Tibial nerve (tissue), 4 donors: ENCODE measurements around the gene FILIP1. TPM values are rescaled to one million over a fixed set of nuclear protein-coding genes. Genes with fewer than 3 reads are reported as not detected.

ENCODE experiments used
- DNase-seq, 2 donors: peaks; one replicate each; pipeline ENCODE4 v3.0.0-alpha.2; 2019; ENCODE audit warnings: low spot score in 2 of 2
- H3K27ac ChIP-seq, 4 donors: fragments of 200-600 bp; sonication (generic) in 3 of 4; one replicate each; pipeline ENCODE4 v1.5.1; 2017 to 2019; ENCODE audit warnings: mild to moderate bottlenecking in 1 of 4
- H3K27me3 ChIP-seq, 2 donors: fragments of 200-600 bp; sonication (generic) in 1 of 2; one replicate each; pipeline versions ENCODE4 v1.5.1 to v1.6.0; 2017 to 2019
- H3K36me3 ChIP-seq, 3 donors: fragments of 200-600 bp; sonication (generic); one replicate each; pipeline ENCODE4 v1.5.1; 2018 to 2019
- H3K4me1 ChIP-seq, 4 donors: fragments of 200-600 bp; sonication (generic) in 3 of 4; one replicate each; pipeline ENCODE4 v1.5.1; 2017 to 2019
- H3K4me3 ChIP-seq, 4 donors: fragments of 200-600 bp; sonication (generic) in 3 of 4; one replicate each; pipeline ENCODE4 v1.5.1; 2017 to 2019; ENCODE audit warnings: mild to moderate bottlenecking in 1 of 4, moderate library complexity in 1 of 4
- H3K9me3 ChIP-seq, 4 donors: fragments of 200-600 bp; sonication (generic) in 3 of 4; one replicate each; pipeline ENCODE4 v1.5.1; 2017 to 2019
- CTCF ChIP-seq, 5 experiments: fragments of 200-600 bp in 3 of 5; fragments of 450-650 bp in 2 of 5; sonication (generic) in 3 of 5; IDR thresholded peaks; one replicate each; pipeline ENCODE4 v1.5.1; 2016 to 2019; ENCODE audit warnings: antibody characterized with exemption in 5 of 5, mild to moderate bottlenecking in 3 of 5, moderate library complexity in 2 of 5
- EP300 ChIP-seq, 2 donors: sonication (generic); formaldehyde crosslinking; IDR thresholded peaks; one replicate each; pipeline ENCODE4 v1.6.1; 2017; ENCODE audit warnings: antibody characterized with exemption in 2 of 2, mild to moderate bottlenecking in 1 of 2
- POLR2A ChIP-seq, 2 donors: fragments of 450-650 bp; IDR thresholded peaks; one replicate each; pipeline ENCODE4 v1.6.1; 2017; ENCODE audit warnings: antibody characterized with exemption in 2 of 2, mild to moderate bottlenecking in 2 of 2, moderate library complexity in 2 of 2
- WGBS, 2 donors: methylation state at CpG; one replicate each; pipeline ENCODE4 v1.1.5; 2018; 5-methylcytosine and 5-hydroxymethylcytosine counted together
- total RNA-seq, 4 donors: library from RNA; depleted of rRNA; stranded (reverse); fragments of >200 nt; gene quantifications; one replicate each; pipeline ENCODE4 v1.1.0, GENCODE V29; 2016

Gene FILIP1
- total RNA-seq, 4 donors from 2014 or later, result 6.0 to 16.3 (median 13.3) TPM

- WGBS, 2 donors, result 73 to 77% methylated on average over 2 of the region's 2 CpGs
- no peak for TF ChIP-seq EP300 (IDR thresholded peaks at IDR 0.05)
- no peak for TF ChIP-seq POLR2A (IDR thresholded peaks at IDR 0.05)
- no peak for TF ChIP-seq CTCF (IDR thresholded peaks at IDR 0.05)
- Histone ChIP-seq H3K27me3 (no peaks in the 10 kb centered on the region), H3K9me3 (no peaks in the 10 kb centered on the region), H3K4me3 (no peak overlapping the region), H3K27ac (no peak overlapping the region), H3K36me3 (no peaks in the 10 kb centered on the region), H3K4me1 (no peaks in the 10 kb centered on the region)
- no peak for DNase-seq
Observed at GRCh38 chr6:75363304-75363703, 130.3 kb downstream of the FILIP1 start.

GRCh38 chr6:75353644-75354043, 140.0 kb downstream of the FILIP1 start:
- H3K36me3 ChIP-seq, result no peaks in the 10 kb centered on the region
- H3K4me1 ChIP-seq, result peaks cover 0 to 16% (median 2%) of the 10 kb centered on the region in 4 donors
- DNase-seq, result no peak
- TF ChIP-seq POLR2A (IDR thresholded peaks at IDR 0.05) (no peak), CTCF (IDR thresholded peaks at IDR 0.05) (no peak), EP300 (IDR thresholded peaks at IDR 0.05) (no peak)
- H3K9me3 ChIP-seq, result no peaks in the 10 kb centered on the region
- H3K27ac ChIP-seq, result no peak overlapping the region
- WGBS, 2 donors, result 92 to 93% methylated on average over 4 of the region's 4 CpGs
- no peaks in the 10 kb centered on the region for H3K27me3 ChIP-seq
- H3K4me3 ChIP-seq, result no peak overlapping the region

GRCh38 chr6:75351570-75351969, 142.0 kb downstream of the FILIP1 start:
- Histone ChIP-seq H3K36me3 (no peaks in the 10 kb centered on the region), H3K27me3 (no peaks in the 10 kb centered on the region), H3K4me1 (peaks cover 0 to 17% (median 2%) of the 10 kb centered on the region in 4 donors), H3K27ac (no peak overlapping the region), H3K4me3 (no peak overlapping the region), H3K9me3 (no peaks in the 10 kb centered on the region)
- TF ChIP-seq EP300 (IDR thresholded peaks at IDR 0.05) (no peak), CTCF (IDR thresholded peaks at IDR 0.05) (no peak), POLR2A (IDR thresholded peaks at IDR 0.05) (no peak)
- WGBS, 2 donors, result 80 to 82% methylated on average over 2 of the region's 2 CpGs
- DNase-seq, result no peak

GRCh38 chr6:75350808-75351207, 142.8 kb downstream of the FILIP1 start:
- TF ChIP-seq EP300 (IDR thresholded peaks at IDR 0.05) (no peak), CTCF (IDR thresholded peaks at IDR 0.05) (no peak), POLR2A (IDR thresholded peaks at IDR 0.05) (no peak)
- no peak overlapping the region for H3K4me3 ChIP-seq
- H3K4me1 ChIP-seq, result peaks cover 0 to 17% (median 2%) of the 10 kb centered on the region in 4 donors
- H3K36me3 ChIP-seq, result no peaks in the 10 kb centered on the region
- WGBS, 2 donors, result 89 to 90% methylated on average over 6 of the region's 6 CpGs
- no peaks in the 10 kb centered on the region for H3K27me3 ChIP-seq
- H3K27ac ChIP-seq, result no peak overlapping the region
- H3K9me3 ChIP-seq, result no peaks in the 10 kb centered on the region
- DNase-seq, result no peak

- Histone ChIP-seq H3K4me3 (peak overlapping the region in 2 of 4 donors; percentile 24 to 48), H3K27ac (no peak overlapping the region)
- 35 to 36% methylated on average over 3 of the region's 3 CpGs for WGBS, 2 donors
Observed at GRCh38 chr6:75350156-75350555, 143.4 kb downstream of the FILIP1 start.

More at GRCh38 chr6:75350156-75350555, 143.4 kb downstream of the FILIP1 start:
- DNase-seq, result no peak
- no peak for TF ChIP-seq EP300 (IDR thresholded peaks at IDR 0.05)
- peaks cover 0 to 17% (median 2%) of the 10 kb centered on the region in 4 donors for H3K4me1 ChIP-seq
- H3K9me3 ChIP-seq, result no peaks in the 10 kb centered on the region
- no peaks in the 10 kb centered on the region for H3K36me3 ChIP-seq
- H3K27me3 ChIP-seq, result no peaks in the 10 kb centered on the region
